ENCODE measurements around the gene CYP1B1. TPM values are rescaled to one million over a fixed set of nuclear protein-coding genes. Genes with fewer than 3 reads are reported as not detected.

CYP1B1 gene
- total RNA-seq, 1 experiment from 2014 or later = 2.6 TPM

DNA sequence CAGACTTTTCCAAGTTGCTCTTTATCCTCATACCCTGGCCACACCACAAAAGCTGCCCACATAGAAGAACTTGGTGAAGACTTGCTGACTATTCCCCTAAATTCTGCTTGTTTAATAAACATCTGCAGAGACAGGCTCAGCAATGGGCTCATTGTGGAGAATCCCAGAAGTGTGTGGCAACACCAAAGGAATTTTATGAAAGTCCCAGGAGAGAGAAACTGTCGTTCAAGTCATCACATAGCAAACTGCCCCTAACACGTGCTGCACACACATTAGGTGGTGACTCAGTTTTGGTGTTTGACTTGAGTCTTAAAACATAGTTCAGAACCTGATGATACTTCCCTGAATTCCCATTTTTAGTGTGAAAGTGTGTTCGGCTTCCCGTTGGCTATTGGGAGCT is 38.6 kb downstream of the CYP1B1 start:
- Histone ChIP-seq H3K4me3 (replicated peaks in 1 of 2; ENCODE audit: low read depth in 1 of 2, low read length in 2 of 2) (no peak overlapping the region), H4K20me1 (ENCODE audit: insufficient read depth) (no peaks in the 10 kb centered on the region), H3K4me1 (ENCODE audit: control insufficient read depth in 1 of 2, insufficient read depth in 2 of 2, low read length in 2 of 2) (no peaks in the 10 kb centered on the region), H3K9me3 (ENCODE audit: control insufficient read depth in 1 of 2, insufficient read depth in 1 of 2, low read depth in 1 of 2, low read length in 2 of 2) (no peaks in the 10 kb centered on the region), H3K4me2 (ENCODE audit: low read length) (no peak overlapping the region), H3K27me3 (ENCODE audit: insufficient read depth, low read length) (no peaks in the 10 kb centered on the region), H2AFZ (ENCODE audit: low read depth, low read length, poor library complexity, severe bottlenecking) (no peak overlapping the region), H3K79me2 (ENCODE audit: insufficient read depth, low read length) (no peaks in the 10 kb centered on the region), H3K36me3 (ENCODE audit: control insufficient read depth in 1 of 2, insufficient read depth in 2 of 2, low read length in 2 of 2) (no peaks in the 10 kb centered on the region), H3K9me2 (ENCODE audit: insufficient read depth) (no peaks in the 10 kb centered on the region), H3K9ac (ENCODE audit: low read length) (no peak overlapping the region), H3K27ac (ENCODE audit: low read depth, low read length) (no peak overlapping the region)
- intact Hi-C loops (cut with micrococcal nuclease) = no loop called here
- no TSS peak for BruUV-seq (replicated peaks)
- CTCF ChIA-PET = interaction anchor here (2.0 kb wide), 1 partner anchor 39 kb away, joined by 5 read pairs; the partner anchor contains the start of gene CYP1B1
- RAD21 ChIA-PET (ENCODE audit: low non-redundant PET in 1 of 2, low total read pairs in 2 of 2, uncharacterized antibody in 2 of 2, unreplicated experiment in 2 of 2) = no interaction called here
- ATAC-seq = no peak
- TF ChIP-seq POLR2AphosphoS5 (IDR thresholded peaks at IDR 0.05; ENCODE audit: low read depth, low read length) = no peak
- TF ChIP-seq, protein P1, sequence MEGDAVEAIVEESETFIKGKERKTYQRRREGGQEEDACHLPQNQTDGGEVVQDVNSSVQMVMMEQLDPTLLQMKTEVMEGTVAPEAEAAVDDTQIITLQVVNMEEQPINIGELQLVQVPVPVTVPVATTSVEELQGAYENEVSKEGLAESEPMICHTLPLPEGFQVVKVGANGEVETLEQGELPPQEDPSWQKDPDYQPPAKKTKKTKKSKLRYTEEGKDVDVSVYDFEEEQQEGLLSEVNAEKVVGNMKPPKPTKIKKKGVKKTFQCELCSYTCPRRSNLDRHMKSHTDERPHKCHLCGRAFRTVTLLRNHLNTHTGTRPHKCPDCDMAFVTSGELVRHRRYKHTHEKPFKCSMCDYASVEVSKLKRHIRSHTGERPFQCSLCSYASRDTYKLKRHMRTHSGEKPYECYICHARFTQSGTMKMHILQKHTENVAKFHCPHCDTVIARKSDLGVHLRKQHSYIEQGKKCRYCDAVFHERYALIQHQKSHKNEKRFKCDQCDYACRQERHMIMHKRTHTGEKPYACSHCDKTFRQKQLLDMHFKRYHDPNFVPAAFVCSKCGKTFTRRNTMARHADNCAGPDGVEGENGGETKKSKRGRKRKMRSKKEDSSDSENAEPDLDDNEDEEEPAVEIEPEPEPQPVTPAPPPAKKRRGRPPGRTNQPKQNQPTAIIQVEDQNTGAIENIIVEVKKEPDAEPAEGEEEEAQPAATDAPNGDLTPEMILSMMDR (IDR thresholded peaks at IDR 0.05 in 2 of 3, conservative IDR thresholded peaks at IDR 0.05 in 1 of 3; ENCODE audit: borderline replicate concordance in 1 of 3, insufficient read depth in 1 of 3, low read depth in 2 of 3, low read length in 2 of 3) = no peak
- TF ChIP-seq ELF1 (IDR thresholded peaks at IDR 0.05; ENCODE audit: borderline replicate concordance, low read depth) = no peak
- no peak for TF ChIP-seq FOSL1 (IDR thresholded peaks at IDR 0.05; ENCODE audit: low read depth)
- TF ChIP-seq CEBPB (IDR thresholded peaks at IDR 0.05; ENCODE audit: low read depth) = no peak
- no peak for DNase-seq (ENCODE audit: low read depth, low spot score)
- POLR2A ChIA-PET = no interaction called here

DNA sequence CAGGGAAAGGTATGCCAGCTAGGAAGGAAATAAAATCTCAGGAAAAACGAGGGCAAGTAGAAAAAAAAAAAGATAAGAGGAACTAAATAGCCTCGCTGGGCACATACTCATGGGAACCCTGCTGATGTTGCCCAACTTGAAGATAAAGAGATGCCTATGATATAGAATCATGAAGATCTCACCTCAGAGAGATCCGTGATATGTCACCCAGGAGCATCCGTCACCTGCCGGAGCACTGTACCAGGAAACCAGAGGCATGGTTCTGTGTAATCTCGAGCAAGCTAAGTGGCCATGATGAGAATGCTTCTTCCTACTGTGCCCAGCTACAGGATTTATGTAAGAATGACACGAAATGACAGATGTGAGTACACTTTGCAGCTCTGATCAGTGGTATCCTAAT is 40.0 kb downstream of the CYP1B1 start:
- Histone ChIP-seq H2AFZ (ENCODE audit: low read depth, low read length, poor library complexity, severe bottlenecking) (no peak overlapping the region), H3K27me3 (ENCODE audit: insufficient read depth, low read length) (no peaks in the 10 kb centered on the region), H3K9me2 (ENCODE audit: insufficient read depth) (no peaks in the 10 kb centered on the region), H3K36me3 (ENCODE audit: control insufficient read depth in 1 of 2, insufficient read depth in 2 of 2, low read length in 2 of 2) (no peaks in the 10 kb centered on the region), H3K4me2 (ENCODE audit: low read length) (no peak overlapping the region), H3K27ac (ENCODE audit: low read depth, low read length) (no peak overlapping the region), H4K20me1 (ENCODE audit: insufficient read depth) (no peaks in the 10 kb centered on the region), H3K4me3 (replicated peaks in 1 of 2; ENCODE audit: low read depth in 1 of 2, low read length in 2 of 2) (no peak overlapping the region), H3K9ac (ENCODE audit: low read length) (no peak overlapping the region), H3K9me3 (ENCODE audit: control insufficient read depth in 1 of 2, insufficient read depth in 1 of 2, low read depth in 1 of 2, low read length in 2 of 2) (no peaks in the 10 kb centered on the region), H3K4me1 (ENCODE audit: control insufficient read depth in 1 of 2, insufficient read depth in 2 of 2, low read length in 2 of 2) (no peaks in the 10 kb centered on the region), H3K79me2 (ENCODE audit: insufficient read depth, low read length) (no peaks in the 10 kb centered on the region)
- CTCF ChIA-PET = interaction anchor here (2.0 kb wide), 1 partner anchor 40 kb away, joined by 5 read pairs; the partner anchor contains the start of gene CYP1B1
- no TSS peak for BruUV-seq (replicated peaks)
- intact Hi-C loops (cut with micrococcal nuclease) = no loop called here
- DNase-seq (ENCODE audit: low read depth, low spot score) = no peak
- TF ChIP-seq FOSL1 (IDR thresholded peaks at IDR 0.05; ENCODE audit: low read depth) (no peak), ZFX (IDR thresholded peaks at IDR 0.05) (no peak), CEBPB (IDR thresholded peaks at IDR 0.05; ENCODE audit: low read depth) (no peak), POLR2A (IDR thresholded peaks at IDR 0.05; ENCODE audit: borderline replicate concordance, extremely low read depth, insufficient read depth, insufficient read length) (no peak), POLR2AphosphoS5 (IDR thresholded peaks at IDR 0.05; ENCODE audit: low read depth, low read length) (no peak), SP1 (IDR thresholded peaks at IDR 0.05; ENCODE audit: low read depth) (no peak), ELF1 (IDR thresholded peaks at IDR 0.05; ENCODE audit: borderline replicate concordance, low read depth) (no peak), EZH2 (IDR thresholded peaks at IDR 0.05) (no peak), EZH2phosphoT487 (IDR thresholded peaks at IDR 0.05; ENCODE audit: borderline replicate concordance) (no peak), YY1 (IDR thresholded peaks at IDR 0.05; ENCODE audit: extremely low read depth, insufficient replicate concordance, low read depth, low read length) (no peak), ZNF274 (IDR thresholded peaks at IDR 0.05; ENCODE audit: low read depth, low read length) (no peak), SIN3A (IDR thresholded peaks at IDR 0.05; ENCODE audit: low read depth) (no peak)
- TF ChIP-seq, protein P2, sequence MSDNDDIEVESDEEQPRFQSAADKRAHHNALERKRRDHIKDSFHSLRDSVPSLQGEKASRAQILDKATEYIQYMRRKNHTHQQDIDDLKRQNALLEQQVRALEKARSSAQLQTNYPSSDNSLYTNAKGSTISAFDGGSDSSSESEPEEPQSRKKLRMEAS (IDR thresholded peaks at IDR 0.05) = no peak
- TF ChIP-seq, protein P1 (IDR thresholded peaks at IDR 0.05 in 2 of 3, conservative IDR thresholded peaks at IDR 0.05 in 1 of 3; ENCODE audit: borderline replicate concordance in 1 of 3, insufficient read depth in 1 of 3, low read depth in 2 of 3, low read length in 2 of 3) = no peak
- POLR2A ChIA-PET = no interaction called here
- ATAC-seq = no peak
- RAD21 ChIA-PET (ENCODE audit: low non-redundant PET in 1 of 2, low total read pairs in 2 of 2, uncharacterized antibody in 2 of 2, unreplicated experiment in 2 of 2) = no interaction called here
